BE2C (cell line): ENCODE results near the gene PDLIM7.

Experiments
- DNase-seq: peaks from one replicate; pipeline ENCODE4 v3.0.0-alpha.2; 2020
- H3K27me3 ChIP-seq: fragments of 250-450 bp; sonication (Bioruptor Pico); 2 replicates; pipeline ENCODE4 v1.5.1; 2020; ENCODE audit warnings: mild to moderate bottlenecking
- H3K36me3 ChIP-seq: fragments of 250-450 bp; sonication (Bioruptor Pico); 2 replicates; pipeline ENCODE4 v1.5.1; 2020; ENCODE audit warnings: mild to moderate bottlenecking
- H3K4me1 ChIP-seq: fragments of 250-450 bp; sonication (Bioruptor Pico); 2 replicates; pipeline ENCODE4 v1.5.1; 2020
- H3K4me3 ChIP-seq: 2 replicates; pipeline ENCODE4 v1.5.1; 2011; ENCODE audit warnings: low read depth, low read length
- H3K9me3 ChIP-seq: fragments of 250-450 bp; sonication (Bioruptor Pico); 2 replicates; pipeline ENCODE4 v1.5.1; 2020
- CTCF ChIP-seq: IDR thresholded peaks from 2 replicates; pipeline ENCODE4 v1.5.1; 2012; ENCODE audit warnings: mild to moderate bottlenecking, low read depth, low read length

PDLIM7 gene

GRCh38 chr5:177520916-177521513, 23.6 kb upstream of the PDLIM7 start:
- no peaks in the 10 kb centered on the region for H3K4me1 ChIP-seq
- DNase-seq: no peak
- H3K9me3 ChIP-seq: no peaks in the 10 kb centered on the region
- peaks cover 55% of the 10 kb centered on the region for H3K36me3 ChIP-seq
- H3K4me3 ChIP-seq: no peak overlapping the region
- peak; percentile 14; the same call in 1 of the 2 replicates for TF ChIP-seq CTCF
- no peaks in the 10 kb centered on the region for H3K27me3 ChIP-seq

DNA sequence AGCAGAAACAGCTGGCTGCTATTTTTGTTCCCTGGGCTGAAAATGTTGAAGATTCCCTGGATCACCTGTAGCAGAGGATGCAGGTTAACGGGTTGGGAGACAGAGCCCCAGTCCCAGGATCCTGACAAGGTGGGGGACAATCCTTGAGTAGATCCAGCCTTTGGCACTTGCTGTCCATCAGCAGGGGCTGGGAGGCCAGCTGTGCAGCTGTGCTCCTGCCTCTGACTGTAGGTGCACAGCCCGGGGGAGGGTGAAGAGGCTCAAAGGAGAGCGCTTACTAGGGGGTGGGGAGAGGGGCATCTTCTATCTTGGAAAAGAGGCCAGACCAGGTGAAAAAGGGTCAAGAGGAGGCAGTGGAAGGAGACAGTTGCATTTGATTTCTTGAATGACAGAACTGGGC, 22.9 kb upstream of the PDLIM7 start:
- Histone ChIP-seq H3K9me3 (no peaks in the 10 kb centered on the region), H3K27me3 (no peaks in the 10 kb centered on the region), H3K4me3 (no peak overlapping the region), H3K36me3 (peaks cover 55% of the 10 kb centered on the region), H3K4me1 (no peaks in the 10 kb centered on the region; the same call in 1 of the 2 replicates)
- no peak for TF ChIP-seq CTCF
- no peak for DNase-seq

GRCh38 chr5:177519463-177520235, 22.2 kb upstream of the PDLIM7 start:
- TF ChIP-seq CTCF: no peak
- Histone ChIP-seq H3K36me3 (peaks cover 55% of the 10 kb centered on the region), H3K27me3 (no peaks in the 10 kb centered on the region), H3K4me3 (no peak overlapping the region), H3K9me3 (no peaks in the 10 kb centered on the region), H3K4me1 (no peaks in the 10 kb centered on the region; the same call in 1 of the 2 replicates)
- no peak for DNase-seq

DNA sequence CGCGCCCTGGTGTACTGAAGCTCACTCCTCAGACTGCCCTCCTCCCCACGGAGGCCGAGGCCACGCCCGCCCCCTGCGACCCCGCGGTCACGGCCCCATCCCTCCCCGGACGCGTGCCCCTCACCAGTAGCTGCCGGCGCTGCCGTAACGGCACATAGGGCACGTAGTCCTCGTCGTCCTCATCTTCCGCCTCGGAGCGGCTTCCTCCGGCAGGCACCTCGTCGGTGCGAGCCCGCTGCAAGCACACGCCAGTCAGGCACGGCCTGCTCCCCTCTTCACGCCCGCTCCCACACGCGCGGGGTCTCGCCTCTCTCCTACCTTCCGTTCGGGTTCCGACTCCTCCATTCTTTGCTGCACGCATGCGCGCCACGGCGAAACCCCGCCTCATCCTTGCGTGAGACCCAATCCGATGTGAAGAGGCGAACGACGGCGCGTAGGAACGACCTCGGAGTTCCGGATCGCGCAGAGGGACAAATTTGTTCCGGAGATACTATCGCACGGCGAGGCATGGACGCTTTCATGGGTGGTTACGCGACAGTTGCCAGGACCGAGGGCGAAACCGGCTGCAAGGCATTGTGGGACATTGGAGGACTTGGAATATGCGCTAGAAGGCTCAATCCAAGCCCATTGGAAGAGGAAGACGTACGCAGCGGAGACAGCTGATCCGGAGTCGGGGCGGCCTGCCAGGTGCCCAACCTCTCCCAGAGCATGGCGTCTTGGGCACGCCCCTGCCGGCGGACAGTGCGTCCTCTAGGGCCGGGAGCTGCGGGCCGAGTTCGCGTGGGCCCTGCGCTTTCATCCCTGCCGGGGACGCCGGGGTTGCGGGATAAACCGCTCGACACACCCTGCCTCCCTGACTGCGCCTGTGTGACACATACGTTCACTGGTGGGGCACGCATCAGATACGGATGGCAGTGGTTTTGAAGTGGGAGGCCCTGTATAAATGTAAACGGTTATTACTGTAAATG, 19.5 kb upstream of the PDLIM7 start, which contains the start of gene DDX41:
DDX41 (minus strand) TSS at position 361 of the 968 bp plus-strand sequence; CDS start at position 345, 16 bp downstream.
- H3K27me3 ChIP-seq: no peaks in the 10 kb centered on the region
- peak; percentile 98 for DNase-seq
- H3K36me3 ChIP-seq: peaks cover 63% of the 10 kb centered on the region
- TF ChIP-seq CTCF: no peak
- no peaks in the 10 kb centered on the region for H3K9me3 ChIP-seq
- peak within 1 kb of the TSS; percentile 93 for H3K4me3 ChIP-seq
- H3K4me1 ChIP-seq: no peaks in the 10 kb centered on the region; the same call in 1 of the 2 replicates

DNA sequence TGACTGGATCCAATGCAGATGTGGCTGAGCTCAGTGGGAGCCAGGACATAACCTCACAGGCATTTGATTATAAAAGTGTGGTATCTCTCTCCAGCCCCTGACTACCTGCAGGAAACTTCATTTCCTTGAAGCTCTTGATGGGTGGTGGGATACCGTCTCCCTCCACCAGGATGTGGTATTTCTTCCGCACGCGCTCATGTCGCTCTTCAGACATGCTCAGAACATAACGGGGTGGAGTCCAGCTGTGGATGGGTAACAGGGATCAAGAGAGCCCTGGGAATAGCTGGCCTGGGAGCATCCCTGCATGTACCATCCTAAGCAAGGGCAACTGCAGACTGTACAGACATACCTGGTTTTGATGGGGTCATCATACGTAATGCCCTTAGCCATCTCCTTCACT, 18.2 kb upstream of the PDLIM7 start:
- TF ChIP-seq CTCF: no peak
- no peak for DNase-seq
- peaks cover 63% of the 10 kb centered on the region for H3K36me3 ChIP-seq
- H3K4me3 ChIP-seq: peak overlapping the region; percentile 93
- H3K9me3 ChIP-seq: no peaks in the 10 kb centered on the region
- no peaks in the 10 kb centered on the region for H3K27me3 ChIP-seq
- no peaks in the 10 kb centered on the region; the same call in 1 of the 2 replicates for H3K4me1 ChIP-seq
